HG03558 (cell line): Measurements from ENCODE around the gene FNDC5.

ENCODE experiments used
- ATAC-seq: cut with Tn5 transposase; IDR thresholded peaks from one replicate; pipeline ENCODE4 v1.9.1; 2021; ENCODE audit warnings: moderate number of reproducible peaks; ENCODE audit not compliant: unreplicated experiment; ENCODE audit errors: extremely low read depth

FNDC5 gene

DNA sequence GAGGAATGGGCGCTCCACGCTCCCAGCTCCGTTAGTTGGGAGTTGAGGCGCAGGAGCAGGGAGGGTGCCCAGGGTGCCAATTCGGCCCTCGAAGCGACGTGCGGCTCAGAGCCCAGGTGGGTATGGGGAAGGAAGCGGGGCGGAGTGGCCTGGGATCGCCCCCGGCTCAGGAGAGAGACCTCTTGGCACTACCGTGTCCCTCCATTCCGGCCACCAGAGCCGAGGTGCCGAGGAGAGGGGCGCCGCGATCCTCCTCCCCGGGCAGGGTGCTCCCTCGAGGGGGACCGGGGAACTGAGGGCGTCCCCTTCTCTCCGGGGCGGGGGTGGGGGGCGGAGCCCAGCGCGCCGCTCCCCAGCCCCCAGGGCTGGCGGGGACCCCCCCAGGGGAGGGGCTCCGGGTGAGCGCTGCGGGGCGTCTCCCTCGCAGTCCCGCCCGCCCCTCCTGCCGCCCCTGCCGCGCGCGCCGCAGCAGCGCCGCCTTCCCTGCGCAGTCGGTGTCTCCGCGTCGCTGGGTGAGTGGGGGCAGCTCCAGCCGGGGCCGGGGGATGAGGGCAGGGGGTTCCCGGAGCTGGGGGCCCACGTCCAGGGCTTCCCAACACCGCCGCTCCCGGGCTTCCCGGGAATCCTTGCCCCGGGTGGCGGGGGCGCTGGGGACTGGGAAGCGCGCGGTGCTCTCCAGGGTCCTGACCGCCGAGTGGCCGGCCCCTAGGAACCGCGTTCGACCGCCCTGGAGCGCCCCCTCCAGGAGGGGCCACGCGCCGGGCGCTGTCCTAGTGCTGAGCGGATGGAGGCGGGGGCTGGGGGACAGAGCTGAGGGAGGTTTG is 15.5 kb upstream of the FNDC5 start, which contains the start of gene HPCA:
TSS of gene HPCA (plus strand) at position 488 of the 824 bp plus-strand sequence. CDS start 2,408 bp downstream, outside the sequence.
- no peak for ATAC-seq

DNA sequence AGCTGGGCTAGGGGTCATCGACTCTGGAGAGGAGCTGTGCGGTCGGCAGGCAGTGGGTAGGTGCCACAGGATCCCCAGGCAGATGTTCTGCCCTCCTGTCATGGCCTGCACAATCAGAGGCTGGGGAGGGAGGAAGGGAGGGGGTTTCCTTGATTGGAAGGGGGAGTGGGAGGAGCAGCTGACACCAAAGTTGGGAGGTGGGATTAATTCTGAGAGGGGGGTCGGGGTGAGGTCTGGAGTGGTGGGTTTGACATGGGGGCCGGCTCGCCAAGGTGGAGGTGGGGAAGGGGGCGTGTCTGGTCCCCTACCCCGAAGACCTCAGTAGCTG is 14.9 kb upstream of the FNDC5 start:
- ATAC-seq: no peak

DNA sequence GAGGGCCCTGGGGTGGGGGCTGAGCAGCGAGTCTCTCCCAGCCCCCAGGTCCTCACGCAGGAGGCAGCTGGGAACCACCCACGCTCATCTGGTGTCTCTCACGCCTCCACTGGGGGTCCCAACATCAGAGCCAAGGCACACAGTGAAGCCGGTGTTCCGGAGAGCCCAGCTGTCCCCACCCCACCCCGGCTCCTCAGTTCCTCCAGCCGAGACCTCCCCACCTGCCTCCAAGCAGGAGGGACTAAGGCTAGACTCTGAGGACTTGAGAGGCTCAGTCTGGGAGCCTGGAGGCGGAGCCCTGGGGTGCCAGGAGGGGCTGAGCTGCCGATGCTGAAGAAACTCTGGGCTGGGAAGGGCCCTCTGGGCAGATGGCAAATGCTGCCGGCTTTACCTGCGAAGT is 14.0 kb upstream of the FNDC5 start:
- ATAC-seq: no peak

DNA sequence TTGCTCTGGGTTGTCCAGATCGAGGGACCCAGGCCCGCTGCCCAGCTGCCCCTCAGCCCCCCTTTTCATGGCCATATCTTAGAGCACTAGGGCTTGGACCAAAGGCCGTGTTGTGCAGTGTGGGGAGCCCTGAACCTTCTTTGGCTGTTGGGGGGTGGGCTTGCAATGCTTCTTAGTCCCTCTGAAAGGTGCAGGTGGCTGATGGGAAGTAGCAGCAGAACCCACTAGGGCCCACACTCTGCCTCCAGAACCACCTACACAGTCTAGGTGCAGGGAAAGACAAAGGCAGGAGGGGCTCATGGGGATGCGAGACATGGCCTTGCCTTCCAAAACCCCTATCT is 13.3 kb upstream of the FNDC5 start:
- no peak for ATAC-seq

DNA sequence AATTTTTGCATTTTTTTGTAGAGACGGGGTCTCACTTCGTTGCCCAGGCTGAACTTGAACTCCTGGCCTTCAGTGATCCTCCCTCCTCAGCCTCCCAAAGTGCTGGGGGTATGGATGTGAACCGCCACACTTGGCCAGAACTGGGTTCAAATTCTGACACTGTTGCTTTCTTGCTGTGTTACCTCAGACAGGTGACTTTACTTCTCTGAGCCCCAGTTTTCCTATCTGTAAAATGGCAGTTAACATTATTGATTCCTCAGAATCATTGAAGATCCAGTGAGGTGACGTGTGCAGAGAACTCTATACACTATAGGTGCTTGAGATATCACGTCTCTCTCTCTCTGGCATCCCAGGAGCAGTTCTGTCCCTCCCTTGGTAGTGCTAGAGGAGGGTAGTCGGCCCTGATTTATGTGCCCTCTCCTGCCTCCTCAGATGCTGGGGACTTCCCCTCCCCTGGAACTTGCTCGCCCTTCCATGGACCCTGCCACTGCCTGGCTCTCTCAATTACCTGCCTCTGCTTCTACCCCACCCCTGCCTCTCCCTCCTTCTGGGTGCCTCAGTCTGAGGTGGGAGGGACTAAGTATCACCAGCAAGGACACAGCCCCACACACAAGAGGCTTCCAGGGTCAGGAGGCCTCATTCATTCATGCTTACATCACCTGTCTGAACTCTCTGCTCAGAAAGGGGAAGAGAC is 12.8 kb upstream of the FNDC5 start:
- no peak for ATAC-seq

DNA sequence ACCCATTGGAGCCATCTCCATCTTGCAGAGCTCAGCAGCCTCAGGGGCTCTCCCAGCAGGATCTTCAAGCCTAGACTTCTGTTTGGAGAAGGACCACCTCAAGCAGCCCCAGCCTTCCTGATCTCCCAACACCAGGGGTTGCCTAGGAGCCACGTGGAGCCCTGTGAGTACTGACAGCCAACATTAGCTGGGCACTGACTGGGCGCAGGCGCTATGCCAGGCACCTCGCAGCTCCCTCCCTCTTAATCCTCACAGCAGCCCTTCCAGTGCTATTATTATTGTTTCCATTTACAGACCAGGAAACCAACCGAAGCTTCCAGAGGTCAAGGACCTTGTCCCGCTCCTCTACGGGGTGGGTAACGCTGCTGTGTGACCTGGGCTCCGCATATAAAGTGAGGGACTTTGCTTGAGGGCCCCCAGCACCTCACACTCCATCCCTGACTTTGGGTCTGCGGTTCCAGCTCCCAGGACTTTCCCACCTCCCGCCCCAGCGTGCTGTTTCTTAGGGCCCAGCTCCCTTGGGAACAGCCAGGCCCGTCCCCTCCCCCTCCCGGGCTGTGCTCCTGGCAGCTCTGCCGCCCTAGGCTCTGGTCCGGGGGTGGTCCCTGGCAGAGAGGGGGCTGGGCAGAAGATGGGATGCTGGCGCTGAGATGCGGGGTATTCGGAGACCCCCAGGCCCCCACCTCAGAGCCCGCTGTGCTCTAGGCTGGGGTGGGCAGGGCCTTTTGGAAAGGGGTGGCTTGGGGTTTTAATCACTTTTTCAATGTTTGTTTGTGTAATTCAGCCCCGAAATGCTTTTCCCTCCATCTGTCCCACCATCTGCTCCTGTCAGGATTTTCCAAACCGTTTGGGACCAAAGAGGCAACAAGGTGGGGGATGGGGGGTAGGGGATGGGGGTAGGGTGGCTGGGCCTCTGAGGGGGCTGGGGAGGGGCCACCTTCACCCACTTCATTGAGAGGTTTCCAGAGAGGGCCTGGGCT is 11.4 kb upstream of the FNDC5 start:
- ATAC-seq: no peak

DNA sequence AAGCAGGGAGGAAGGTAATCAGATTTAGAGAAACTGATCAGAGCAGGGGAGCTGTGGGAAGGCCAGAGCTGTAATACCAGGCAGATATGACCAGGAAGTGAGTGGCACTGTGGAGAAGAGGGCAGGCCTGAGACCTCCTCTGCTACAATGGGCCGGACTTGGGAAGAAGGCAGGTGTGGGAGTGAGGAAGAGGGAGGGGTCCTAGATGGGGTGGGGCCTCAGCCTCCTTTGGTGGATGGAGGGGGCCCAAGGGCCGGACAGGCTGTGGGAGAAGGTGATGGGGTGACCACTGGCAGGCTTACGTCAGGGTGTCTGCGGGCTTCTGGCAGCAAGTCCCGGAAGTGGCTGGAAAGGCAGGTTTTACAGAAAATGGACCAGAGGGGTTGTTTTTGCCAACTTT is 10.6 kb upstream of the FNDC5 start:
- ATAC-seq: no peak

DNA sequence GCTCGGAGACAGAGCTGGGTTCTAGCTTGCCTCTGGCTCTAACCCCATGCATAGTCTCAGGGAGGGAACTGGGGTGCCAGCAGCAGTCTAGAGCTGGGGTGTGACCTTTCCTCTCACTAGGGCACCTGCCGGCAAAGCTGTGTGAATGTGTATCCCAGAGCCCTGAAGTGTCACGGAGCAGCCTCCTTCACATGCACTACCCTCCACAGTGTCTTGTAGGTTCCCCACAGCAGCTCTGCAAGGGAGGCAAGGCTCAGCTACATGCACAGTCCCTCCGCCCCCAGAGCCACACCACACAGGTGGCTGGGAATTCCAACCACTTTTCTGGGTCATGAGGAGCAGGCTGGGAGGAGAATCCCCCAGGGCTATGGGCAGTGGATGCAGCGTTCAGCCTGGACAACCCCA is 7.9 kb upstream of the FNDC5 start:
- no peak for ATAC-seq

DNA sequence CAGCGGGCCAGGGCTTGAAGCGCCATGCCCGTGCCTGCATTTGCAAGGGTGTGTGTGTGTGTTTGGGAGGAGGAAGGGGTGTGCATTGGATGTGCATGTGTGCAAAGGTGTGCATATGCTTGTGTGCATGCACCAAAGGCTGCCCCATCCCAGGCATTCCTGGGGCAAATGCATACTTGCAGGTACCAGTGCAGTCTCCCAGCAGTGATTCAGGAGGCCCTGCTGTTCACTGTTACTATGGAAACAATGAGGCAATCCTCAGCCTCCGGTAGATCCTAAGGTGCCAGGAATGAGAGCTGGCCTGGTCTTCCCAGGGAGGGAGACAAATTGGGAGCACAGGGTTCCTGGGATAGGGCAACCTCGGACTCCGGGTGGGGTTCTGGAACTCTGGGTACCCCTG is 7.5 kb upstream of the FNDC5 start:
- no peak for ATAC-seq

DNA sequence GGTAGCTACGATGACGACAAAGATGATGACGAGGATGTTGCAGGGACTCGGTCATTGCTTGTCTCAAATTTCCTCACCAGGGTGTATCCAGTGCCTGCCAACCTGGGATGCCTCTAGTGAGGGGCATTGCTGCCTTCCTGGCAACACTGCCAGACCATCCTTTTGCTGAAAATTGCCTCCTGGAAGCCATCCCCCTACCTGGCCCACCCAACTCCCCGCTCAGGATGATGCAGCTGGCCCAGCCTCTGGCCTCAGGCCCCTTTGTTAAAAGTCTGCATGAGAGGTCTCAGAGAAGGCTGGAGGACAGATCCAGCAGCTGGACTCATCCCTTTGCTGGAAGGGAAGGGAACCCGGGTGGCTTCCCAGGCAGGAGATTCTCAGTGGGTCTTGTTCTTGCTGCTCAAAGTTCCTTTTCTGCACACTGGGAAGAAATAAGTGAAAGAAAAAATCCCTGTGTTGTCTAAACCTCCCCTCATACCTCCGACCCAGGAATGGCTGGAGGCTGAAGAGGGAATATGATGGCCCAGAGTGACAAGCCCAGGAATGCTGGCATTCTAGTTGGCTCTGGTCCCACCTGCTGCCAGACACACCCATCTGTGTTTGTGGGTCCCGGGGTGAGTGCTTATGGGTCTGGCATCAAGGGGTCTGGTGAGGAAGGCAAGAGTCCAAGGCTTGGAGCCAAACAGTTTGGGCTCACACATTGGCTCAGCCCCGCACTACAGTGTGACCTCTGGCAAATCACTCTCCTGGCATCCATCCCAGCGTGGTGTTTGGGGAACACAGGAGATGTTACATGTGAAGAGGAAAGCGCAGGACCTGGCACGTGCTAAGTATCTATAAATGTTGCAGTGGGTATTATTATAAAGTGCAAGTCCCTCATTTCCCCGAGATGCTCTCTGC is 6.7 kb upstream of the FNDC5 start:
- ATAC-seq: no peak

DNA sequence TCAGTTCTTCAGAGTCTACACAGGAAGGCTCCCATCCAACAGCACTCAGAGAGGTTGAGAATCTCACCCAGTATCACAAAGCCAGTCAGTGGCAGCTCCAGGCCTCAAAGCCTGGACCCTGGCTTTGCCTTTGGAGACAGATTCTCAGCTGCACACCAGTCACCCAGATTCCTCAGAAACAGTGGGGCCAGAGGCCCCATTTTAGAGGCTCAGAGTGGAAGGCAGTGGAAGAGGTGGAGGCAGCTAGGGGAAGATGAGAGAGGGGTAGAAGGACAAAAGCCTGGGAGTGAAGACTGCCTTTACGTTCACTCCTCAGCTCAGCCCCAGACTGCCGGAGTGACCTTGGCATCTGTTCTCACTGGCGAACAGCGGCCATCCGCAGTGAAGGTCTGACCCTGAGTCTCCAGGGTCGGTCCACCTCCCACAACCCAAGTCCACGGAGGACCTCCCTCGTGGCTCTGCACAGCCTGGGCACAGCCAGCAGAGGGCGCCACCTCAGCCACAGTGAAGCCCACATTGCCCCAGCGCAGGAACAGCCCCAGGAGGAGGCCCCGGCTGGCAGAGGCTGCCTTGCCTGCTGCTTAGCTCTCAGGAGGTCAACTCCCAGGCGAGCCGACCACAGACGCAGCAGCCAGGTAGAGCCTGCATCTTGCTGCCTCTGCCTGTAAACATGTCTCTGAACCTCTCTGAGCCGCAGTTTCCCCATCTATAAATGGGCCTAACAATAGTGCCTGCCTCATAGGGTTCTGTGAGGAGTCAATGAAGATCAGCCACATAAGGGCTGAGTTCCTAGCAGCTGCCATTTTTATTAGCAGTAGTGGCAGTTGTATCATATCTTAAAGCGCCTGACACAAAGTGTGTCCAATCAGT is 5.9 kb upstream of the FNDC5 start:
- no peak for ATAC-seq

DNA sequence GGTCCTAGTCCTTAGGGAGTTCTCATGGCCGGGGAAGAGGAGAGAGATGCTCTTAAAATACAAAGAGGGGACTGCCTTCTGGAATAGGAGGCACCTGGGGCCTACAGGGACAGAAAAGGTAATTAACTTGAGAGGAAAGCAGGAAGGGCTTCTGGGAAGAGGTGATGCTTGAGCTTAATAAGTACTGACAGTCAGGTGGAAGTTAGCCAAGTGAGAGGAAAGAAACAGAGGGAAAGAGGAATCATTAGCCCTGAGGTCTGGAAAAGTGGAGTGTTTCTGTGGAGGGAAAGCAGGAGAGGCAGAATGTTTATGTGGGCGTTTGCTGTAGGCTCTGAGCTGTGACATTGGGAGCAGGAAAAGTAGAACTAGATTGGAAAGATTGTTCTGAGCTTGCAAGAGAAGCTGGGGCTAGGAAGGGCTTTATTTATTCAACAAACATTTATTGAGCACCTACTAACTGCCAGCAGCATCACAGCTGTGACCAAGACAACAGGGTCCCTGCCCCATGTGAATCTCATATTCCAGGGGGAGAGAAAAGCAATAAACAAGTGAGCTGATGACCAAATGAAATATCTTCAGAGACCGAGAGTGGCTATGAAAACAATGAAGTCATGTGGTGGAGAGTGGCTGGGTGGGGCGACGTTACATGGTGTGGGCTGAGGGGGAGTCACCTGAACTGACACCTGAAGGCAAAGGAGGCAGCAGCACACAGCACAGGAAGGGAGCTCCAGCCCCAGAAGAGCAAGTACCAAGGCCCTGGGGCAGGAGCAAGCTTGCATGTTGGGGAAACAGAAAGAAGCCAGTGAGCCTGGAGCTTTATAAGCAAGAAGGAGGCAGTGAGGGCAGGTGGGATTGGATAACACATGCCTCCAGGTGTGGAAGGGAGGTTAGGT is 4.4 kb upstream of the FNDC5 start:
- no peak for ATAC-seq

DNA sequence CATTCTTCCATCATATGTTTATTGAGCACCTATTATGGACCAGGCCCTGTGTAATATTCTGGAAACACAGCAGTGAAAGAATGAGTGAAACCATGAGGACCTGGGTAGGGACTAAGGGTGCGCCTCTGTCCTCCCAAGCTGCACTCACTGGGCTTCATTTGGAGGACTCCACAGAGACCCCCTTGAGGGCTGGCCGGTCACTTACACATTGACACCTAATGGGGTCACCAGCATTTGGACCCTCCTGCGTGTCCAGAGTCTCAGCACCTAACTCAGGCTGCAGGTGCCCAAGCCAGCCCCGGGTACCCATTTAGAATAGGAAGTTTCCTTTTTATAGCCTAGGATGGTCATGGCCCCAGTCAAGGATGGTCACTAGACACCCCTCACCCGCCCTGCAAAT is 2.8 kb upstream of the FNDC5 start:
- ATAC-seq: no peak

DNA sequence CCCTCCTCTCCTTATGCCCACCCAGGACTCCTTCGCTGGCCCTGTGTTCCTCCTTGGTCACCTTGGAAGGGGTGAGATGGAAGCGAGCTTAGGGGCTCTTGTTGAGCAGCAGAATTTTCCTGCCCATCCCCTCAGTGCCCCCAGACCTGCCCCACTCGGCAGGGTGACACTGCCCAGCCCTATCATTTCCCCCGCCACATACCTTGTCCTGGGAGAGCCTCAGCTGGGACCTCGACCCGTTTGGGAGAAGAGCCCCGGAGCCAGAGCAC is 1.4 kb upstream of the FNDC5 start:
- no peak for ATAC-seq

DNA sequence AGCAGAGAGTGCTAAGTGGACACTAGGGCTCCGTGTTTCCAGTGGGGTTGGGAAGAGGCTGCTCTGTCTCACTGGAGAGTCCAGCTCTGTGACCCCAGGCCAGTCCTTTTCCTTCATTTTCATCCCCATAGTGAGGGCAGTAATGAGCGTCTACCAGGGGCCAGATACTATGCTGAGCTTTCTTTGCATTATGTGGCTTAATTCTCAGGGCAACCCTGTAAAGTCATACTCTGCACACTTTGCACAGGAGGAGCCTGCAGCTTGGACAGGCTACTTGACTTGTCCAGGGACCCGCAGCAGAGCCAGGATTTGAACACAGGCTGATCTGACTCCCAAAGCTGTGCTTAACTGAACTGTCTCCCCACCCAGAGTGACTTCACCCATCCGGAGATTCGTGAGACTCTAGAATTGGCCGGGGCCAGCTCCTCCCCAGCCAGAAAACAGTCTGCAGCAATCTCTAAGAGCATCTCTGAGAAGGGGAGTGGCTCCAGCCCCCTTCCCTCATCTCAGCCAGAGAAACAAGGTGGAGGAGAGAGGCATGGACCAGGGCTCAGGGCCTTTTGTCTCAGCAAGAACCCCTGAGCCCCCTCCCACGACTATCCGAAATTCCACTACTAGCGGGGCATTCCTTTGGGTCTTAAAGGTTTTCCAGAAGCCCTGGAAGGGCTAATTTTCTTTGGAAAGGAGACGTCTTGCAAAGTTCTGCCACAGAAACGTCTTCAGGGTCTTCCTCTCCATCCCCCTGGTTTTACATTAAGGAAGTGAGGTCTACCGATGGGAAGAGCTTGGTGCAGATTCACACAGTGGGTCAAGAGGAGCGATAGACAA is 866 bp upstream of the FNDC5 start:
- ATAC-seq: no peak

DNA sequence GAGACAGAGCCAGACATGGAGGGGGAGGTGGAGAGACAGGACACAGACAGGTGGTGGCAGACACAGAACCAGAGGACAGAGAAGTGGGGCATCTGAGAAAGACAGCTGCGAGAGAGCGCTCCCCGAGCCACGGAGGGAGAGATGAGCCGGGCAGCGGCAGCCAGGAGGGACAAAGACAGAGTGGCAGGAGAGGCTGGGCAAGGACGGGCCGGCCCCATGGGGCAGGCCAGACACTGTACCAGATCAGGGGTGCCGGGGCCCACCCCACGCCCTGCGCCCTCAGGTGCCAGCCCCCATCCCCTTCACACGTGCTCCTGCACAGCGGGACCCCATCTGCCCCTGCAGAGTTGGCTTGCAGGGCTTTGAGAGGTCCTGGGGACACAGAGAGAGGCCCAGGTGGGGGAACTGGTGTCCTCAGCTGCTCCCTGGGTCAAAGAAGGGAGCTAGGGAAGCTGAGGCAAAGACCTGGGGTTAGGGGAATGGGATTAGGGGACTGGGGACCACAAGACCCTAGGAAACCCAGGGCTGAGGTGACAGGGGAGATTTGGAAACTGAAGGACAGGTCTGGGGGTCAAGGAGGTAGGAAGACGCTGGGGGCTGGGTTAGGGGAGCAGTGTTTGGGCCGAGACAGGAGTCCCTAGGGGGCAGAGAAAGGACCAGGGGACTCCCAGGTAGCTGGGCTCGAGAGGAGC is 643 bp downstream of the FNDC5 start:
- ATAC-seq: no peak
